Calu3 (cell line): ENCODE results near the gene CSHL1. TPM values are rescaled to one million over a fixed set of nuclear protein-coding genes. Genes with fewer than 3 reads are reported as not detected.
"Not testable (repeated sequence)": the region's sequence is repeated elsewhere in the genome, so short reads cannot be mapped to it uniquely, and the experiment has no call there.

Experiments
- BruUV-seq: library from RNA; stranded (reverse); fragments of 400-500 nt; replicated peaks from 2 replicates; lab custom pipeline; 2021; lab: Mats Ljungman, UMichigan
- CTCF ChIA-PET: fragments of 300-600 bp; sonication (Branson Sonifier 250); formaldehyde crosslinking; loops from one replicate; lab custom pipeline; 2022; ENCODE audit warnings: antibody characterized with exemption; lab: Charles Lee
- DNase-seq: peaks from one replicate; pipeline ENCODE4 v3.0.0; 2022
- H3K27ac Mint-ChIP-seq: one replicate; pipeline ENCODE4 v1.8.0; 2022; ENCODE audit warnings: mixed read lengths; ENCODE audit not compliant: unreplicated experiment
- H3K27me3 Mint-ChIP-seq: one replicate; pipeline ENCODE4 v1.8.0; 2022; ENCODE audit warnings: mixed read lengths; ENCODE audit not compliant: unreplicated experiment
- H3K36me3 Mint-ChIP-seq: one replicate; pipeline ENCODE4 v1.8.0; 2022; ENCODE audit warnings: mild to moderate bottlenecking, moderate library complexity, mixed read lengths; ENCODE audit not compliant: insufficient read depth, unreplicated experiment
- H3K4me1 Mint-ChIP-seq: one replicate; pipeline ENCODE4 v1.8.0; 2022; ENCODE audit warnings: mild to moderate bottlenecking, low read depth, mixed read lengths; ENCODE audit not compliant: unreplicated experiment
- H3K4me3 Mint-ChIP-seq: one replicate; pipeline ENCODE4 v1.8.0; 2022; ENCODE audit warnings: mild to moderate bottlenecking, low read depth, moderate library complexity, mixed read lengths; ENCODE audit not compliant: unreplicated experiment
- H3K9me3 Mint-ChIP-seq: one replicate; pipeline ENCODE4 v1.8.0; 2022; ENCODE audit warnings: low read depth, mixed read lengths; ENCODE audit not compliant: unreplicated experiment
- intact Hi-C: fragments of 100-400 bp; cut with micrococcal nuclease; formaldehyde crosslinking; loops from one replicate; pipeline ENCODE4 v1.10.0; 2022; ENCODE audit not compliant: unreplicated experiment
- total RNA-seq: library from RNA; stranded (reverse); gene quantifications from 2 replicates; pipeline ENCODE4 v1.2.3, GENCODE V29; 2022
- TF ChIP-seq, protein P1 (sequence below): fragments of 200-600 bp; IDR thresholded peaks from one replicate; pipeline ENCODE4 v1.8.0; 2022; ENCODE audit warnings: antibody characterized with exemption; ENCODE audit not compliant: unreplicated experiment

CSHL1 gene
- total RNA-seq, 1 experiment from 2014 or later = not detected

DNA sequence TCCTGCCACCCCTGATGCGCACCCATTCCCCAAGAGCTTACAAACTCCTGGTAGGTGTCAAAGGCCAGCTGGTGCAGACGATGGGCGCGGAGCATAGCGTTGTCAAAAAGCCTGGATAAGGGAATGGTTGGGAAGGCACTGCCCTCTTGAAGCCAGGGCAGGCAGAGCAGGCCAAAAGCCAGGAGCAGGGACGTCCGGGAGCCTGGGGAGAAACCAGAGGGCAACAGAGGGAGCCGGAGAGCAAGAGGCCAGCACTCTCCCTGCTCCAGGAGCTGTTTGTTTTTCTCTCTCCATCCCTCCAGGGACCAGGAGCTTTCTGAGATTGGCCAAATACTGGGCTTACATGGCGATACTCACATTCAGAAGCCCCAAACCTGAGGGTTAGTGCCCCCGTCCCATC is 7.2 kb upstream of the CSHL1 start:
- CTCF ChIA-PET = interaction anchor here (0.7 to 2.8 kb wide), 4 partner anchors 13 to 108 kb away, joined by 3 to 12 read pairs (median 8); no protein-coding TSS in a partner anchor
- BruUV-seq = no TSS peak
- intact Hi-C loops = loop anchor here (2.0 to 10.0 kb wide), 3 partner anchors 32 to 216 kb away; partner anchors contain the start of gene ERN1
- no peak for DNase-seq
- H3K36me3 Mint-ChIP-seq = no peaks in the 10 kb centered on the region
- H3K27me3 Mint-ChIP-seq = peaks cover 68% of the 10 kb centered on the region
- TF ChIP-seq, protein P1, sequence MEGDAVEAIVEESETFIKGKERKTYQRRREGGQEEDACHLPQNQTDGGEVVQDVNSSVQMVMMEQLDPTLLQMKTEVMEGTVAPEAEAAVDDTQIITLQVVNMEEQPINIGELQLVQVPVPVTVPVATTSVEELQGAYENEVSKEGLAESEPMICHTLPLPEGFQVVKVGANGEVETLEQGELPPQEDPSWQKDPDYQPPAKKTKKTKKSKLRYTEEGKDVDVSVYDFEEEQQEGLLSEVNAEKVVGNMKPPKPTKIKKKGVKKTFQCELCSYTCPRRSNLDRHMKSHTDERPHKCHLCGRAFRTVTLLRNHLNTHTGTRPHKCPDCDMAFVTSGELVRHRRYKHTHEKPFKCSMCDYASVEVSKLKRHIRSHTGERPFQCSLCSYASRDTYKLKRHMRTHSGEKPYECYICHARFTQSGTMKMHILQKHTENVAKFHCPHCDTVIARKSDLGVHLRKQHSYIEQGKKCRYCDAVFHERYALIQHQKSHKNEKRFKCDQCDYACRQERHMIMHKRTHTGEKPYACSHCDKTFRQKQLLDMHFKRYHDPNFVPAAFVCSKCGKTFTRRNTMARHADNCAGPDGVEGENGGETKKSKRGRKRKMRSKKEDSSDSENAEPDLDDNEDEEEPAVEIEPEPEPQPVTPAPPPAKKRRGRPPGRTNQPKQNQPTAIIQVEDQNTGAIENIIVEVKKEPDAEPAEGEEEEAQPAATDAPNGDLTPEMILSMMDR = no peak
- no peak overlapping the region for H3K27ac Mint-ChIP-seq
- no peak overlapping the region for H3K4me3 Mint-ChIP-seq
- no peaks in the 10 kb centered on the region for H3K9me3 Mint-ChIP-seq
- H3K4me1 Mint-ChIP-seq = no peaks in the 10 kb centered on the region

DNA sequence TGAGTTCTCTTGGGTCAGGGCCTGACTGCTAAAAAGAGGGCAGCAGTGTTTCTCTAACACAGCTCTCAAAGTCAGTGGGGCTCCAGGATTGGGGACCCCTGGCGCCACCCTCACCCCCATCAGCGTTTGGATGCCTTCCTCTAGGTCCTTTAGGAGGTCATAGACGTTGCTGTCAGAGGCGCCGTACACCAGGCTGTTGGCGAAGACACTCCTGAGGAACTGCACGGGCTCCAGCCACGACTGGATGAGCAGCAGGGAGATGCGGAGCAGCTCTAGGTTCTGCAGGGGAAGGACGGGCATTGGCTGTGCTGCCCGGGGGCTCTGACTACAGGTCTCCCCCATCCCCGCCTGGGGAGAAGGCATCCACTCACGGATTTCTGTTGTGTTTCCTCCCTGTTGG is 6.6 kb upstream of the CSHL1 start:
- Mint-ChIP-seq H3K4me3 (no peak overlapping the region), H3K9me3 (no peaks in the 10 kb centered on the region), H3K36me3 (no peaks in the 10 kb centered on the region), H3K27ac (no peak overlapping the region), H3K27me3 (peaks cover 68% of the 10 kb centered on the region), H3K4me1 (no peaks in the 10 kb centered on the region)
- TF ChIP-seq, protein P1 = no peak
- CTCF ChIA-PET = no interaction called here
- no peak for DNase-seq
- no TSS peak for BruUV-seq
- intact Hi-C loops = loop anchor here (2.0 to 10.0 kb wide), 3 partner anchors 33 to 217 kb away; partner anchors contain the start of gene ERN1

DNA sequence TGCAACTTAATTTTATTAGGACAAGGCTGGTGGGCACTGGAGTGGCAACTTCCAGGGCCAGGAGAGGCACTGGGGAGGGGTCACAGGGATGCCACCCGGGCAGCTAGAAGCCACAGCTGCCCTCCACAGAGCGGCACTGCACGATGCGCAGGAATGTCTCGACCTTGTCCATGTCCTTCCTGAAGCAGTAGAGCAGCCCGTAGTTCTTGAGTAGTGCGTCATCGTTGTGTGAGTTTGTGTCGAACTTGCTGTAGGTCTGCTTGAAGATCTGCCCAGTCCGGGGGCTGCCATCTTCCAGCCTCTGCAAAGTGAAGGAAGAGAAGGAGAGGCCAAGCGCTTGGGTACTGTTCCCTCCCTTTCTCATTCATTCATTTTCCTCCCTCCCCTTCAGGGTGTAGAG is 6.1 kb upstream of the CSHL1 start:
- BruUV-seq, DNase-seq, H3K9me3 Mint-ChIP-seq, H3K4me1 Mint-ChIP-seq, H3K36me3 Mint-ChIP-seq, H3K27ac Mint-ChIP-seq, H3K4me3 Mint-ChIP-seq, CTCF ChIA-PET: not testable (repeated sequence)
- intact Hi-C loops = loop anchor here (10.0 kb wide), 1 partner anchor 218 kb away; the partner anchor contains the start of gene ERN1
- peaks cover 68% of the 10 kb centered on the region for H3K27me3 Mint-ChIP-seq

DNA sequence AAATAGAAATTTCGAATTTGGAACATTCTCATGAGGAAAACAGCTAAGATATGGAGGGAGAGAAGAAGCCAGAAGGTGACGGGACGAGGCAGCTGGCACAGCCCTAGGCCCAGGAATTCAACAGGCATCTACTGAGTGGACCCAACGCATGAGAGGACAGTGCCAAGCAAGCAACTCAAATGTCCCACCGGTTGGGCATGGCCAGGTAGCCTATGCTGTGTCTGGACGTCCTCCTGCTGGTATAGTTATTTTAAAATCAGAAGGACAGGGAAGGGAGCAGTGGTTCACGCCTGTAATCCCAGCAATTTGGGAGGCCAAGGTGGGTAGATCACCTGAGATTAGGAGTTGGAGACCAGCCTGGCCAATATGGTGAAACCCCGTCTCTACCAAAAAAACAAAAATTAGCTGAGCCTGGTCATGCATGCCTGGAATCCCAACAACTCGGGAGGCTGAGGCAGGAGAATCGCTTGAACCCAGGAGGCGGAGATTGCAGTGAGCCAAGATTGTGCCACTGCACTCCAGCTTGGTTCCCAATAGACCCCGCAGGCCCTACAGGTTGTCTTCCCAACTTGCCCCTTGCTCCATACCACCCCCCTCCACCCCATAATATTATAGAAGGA is 5.6 kb upstream of the CSHL1 start:
- no peaks in the 10 kb centered on the region for H3K9me3 Mint-ChIP-seq

DNA sequence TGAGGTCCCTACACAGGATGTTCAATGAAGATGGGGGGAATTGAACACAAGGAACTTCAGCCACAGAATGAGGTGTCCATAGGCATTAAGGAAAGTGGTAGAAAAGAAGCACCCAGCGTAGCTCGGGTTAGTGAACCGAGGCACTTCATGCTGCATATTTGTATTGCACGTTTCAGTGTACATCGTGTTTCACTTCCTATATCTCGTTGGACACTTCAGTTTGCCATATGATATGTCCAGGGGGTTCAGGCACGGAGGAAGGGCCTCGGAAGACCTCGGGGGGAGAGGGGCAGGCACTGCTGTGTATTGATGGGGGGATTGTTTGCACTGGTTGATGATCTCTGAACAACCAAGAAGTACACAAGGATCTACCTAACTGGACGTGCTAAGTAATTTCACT is 4.7 kb upstream of the CSHL1 start:
- not testable (repeated sequence) for H3K36me3 Mint-ChIP-seq, H3K4me3 Mint-ChIP-seq, BruUV-seq, H3K27ac Mint-ChIP-seq, DNase-seq, H3K4me1 Mint-ChIP-seq, H3K9me3 Mint-ChIP-seq
- intact Hi-C loops = loop anchor here (10.0 kb wide), 1 partner anchor 219 kb away; the partner anchor contains the start of gene ERN1
- CTCF ChIA-PET = interaction anchor here (0.6 kb wide), 1 partner anchor 38 kb away, joined by 3 read pairs; no protein-coding TSS in a partner anchor
- peaks cover 81% of the 10 kb centered on the region for H3K27me3 Mint-ChIP-seq

More for the DNA sequence above, 5.6 kb upstream of the CSHL1 start:
- H3K27me3 Mint-ChIP-seq = peaks cover 72% of the 10 kb centered on the region
- no peak overlapping the region for H3K27ac Mint-ChIP-seq
- no peak overlapping the region for H3K4me3 Mint-ChIP-seq
- H3K36me3 Mint-ChIP-seq = no peaks in the 10 kb centered on the region
- intact Hi-C loops = loop anchor here (10.0 kb wide), 1 partner anchor 218 kb away; the partner anchor contains the start of gene ERN1
- TF ChIP-seq, protein P1 = no peak
- no peaks in the 10 kb centered on the region for H3K4me1 Mint-ChIP-seq
- CTCF ChIA-PET = no interaction called here
- BruUV-seq = no TSS peak
- DNase-seq = no peak
